MM.1S (cell line): ENCODE data around the gene FAM83G.

Experiments used
- EZH2 ChIP-seq: fragments of 300-600 bp; sonication (generic); optimal IDR thresholded peaks from 2 replicates; pipeline ENCODE3; 2017; ENCODE audit warnings: low read depth, mild to moderate bottlenecking, antibody characterized with exemption, low read length, mixed read lengths
- EZH2phosphoT487 ChIP-seq: fragments of 300-600 bp; sonication (generic); IDR thresholded peaks from 2 replicates; pipeline ENCODE4 v1.6.1; 2018; ENCODE audit warnings: antibody characterized with exemption, low read length
- TF ChIP-seq, protein P1 (sequence below): fragments of 300-600 bp; sonication (generic); IDR thresholded peaks from 2 replicates; pipeline ENCODE4 v1.5.1; 2016; ENCODE audit warnings: antibody characterized with exemption, low read length, mixed read lengths

GRCh38 chr17:18963126-18964017 lies 41.2 kb downstream of the FAM83G start:
- TF ChIP-seq EZH2phosphoT487 (no peak), EZH2 (no peak)
- TF ChIP-seq, protein P1, sequence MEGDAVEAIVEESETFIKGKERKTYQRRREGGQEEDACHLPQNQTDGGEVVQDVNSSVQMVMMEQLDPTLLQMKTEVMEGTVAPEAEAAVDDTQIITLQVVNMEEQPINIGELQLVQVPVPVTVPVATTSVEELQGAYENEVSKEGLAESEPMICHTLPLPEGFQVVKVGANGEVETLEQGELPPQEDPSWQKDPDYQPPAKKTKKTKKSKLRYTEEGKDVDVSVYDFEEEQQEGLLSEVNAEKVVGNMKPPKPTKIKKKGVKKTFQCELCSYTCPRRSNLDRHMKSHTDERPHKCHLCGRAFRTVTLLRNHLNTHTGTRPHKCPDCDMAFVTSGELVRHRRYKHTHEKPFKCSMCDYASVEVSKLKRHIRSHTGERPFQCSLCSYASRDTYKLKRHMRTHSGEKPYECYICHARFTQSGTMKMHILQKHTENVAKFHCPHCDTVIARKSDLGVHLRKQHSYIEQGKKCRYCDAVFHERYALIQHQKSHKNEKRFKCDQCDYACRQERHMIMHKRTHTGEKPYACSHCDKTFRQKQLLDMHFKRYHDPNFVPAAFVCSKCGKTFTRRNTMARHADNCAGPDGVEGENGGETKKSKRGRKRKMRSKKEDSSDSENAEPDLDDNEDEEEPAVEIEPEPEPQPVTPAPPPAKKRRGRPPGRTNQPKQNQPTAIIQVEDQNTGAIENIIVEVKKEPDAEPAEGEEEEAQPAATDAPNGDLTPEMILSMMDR, result no peak
